HG03571 (cell line): ENCODE results near the gene LSAMP.

Experiments
- ATAC-seq: cut with Tn5 transposase; IDR thresholded peaks from one replicate; pipeline ENCODE4 v1.9.1; 2021; ENCODE audit not compliant: unreplicated experiment

LSAMP gene

DNA sequence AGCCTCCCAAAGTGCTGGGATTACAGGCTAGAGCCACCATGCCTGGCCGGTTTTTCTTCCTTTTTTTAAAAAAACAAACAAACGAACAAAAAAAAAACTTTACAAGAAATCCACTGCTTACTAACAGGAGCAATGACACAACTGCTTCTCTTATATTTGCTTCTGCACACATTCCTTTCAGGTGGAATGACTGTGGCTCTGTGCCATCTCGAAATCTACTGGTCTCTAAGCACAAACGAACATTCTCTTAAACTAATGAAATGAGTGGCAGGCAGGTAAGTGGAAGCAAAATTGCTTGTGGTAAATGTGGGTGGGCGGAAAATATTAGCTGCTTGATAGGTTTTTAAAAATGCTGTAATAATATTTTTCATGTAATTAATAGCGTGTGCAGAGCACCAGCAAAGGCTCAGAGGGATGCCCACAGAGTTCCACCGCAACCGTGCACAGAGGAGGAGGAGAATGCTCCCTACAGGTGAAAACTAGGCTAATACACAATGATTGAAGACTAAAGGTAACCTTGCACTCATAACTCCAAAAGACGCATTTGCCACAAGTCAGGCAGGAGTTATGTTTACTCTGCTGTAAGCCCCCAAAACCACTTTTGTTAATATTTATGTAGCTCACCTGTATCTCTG, 77.4 kb downstream of the LSAMP start:
- ATAC-seq = no peak

DNA sequence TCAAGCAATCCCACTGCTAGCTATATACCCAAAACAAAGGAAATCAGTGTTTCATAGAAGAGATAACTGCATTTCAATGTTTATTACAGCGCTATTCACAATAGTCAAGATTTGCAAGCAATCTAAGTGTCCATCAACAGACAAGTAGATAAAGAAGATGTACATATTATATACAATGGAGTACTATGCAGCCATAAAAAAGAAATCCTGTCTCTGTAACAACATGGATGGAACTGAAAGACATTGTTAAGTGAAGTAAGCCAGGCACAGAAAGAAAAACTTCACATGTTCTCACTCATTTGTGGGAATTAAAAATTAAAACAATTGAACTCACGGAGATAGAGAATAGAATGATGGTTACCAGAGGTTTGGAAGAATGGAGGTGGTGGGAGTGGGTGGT, 89.2 kb downstream of the LSAMP start:
- ATAC-seq = no peak

DNA sequence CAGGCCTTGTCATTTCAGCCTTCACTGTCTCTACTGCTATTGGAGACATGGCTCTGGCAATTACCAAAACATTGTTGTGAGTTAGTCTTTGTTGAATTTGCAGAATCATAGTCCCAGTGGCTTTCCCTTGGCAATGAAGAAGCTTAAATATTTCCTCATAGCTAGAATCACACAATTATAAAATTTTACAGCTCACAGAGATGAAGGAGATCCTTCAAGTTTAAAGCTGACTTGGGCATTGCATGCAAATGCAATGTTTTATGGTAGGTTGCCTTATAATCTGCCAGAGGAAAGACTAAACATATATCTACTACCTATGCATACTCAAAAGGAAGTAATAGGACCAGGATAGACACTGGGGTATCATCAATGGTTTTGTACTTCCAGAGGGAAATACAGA, 90.9 kb downstream of the LSAMP start:
- no peak for ATAC-seq

DNA sequence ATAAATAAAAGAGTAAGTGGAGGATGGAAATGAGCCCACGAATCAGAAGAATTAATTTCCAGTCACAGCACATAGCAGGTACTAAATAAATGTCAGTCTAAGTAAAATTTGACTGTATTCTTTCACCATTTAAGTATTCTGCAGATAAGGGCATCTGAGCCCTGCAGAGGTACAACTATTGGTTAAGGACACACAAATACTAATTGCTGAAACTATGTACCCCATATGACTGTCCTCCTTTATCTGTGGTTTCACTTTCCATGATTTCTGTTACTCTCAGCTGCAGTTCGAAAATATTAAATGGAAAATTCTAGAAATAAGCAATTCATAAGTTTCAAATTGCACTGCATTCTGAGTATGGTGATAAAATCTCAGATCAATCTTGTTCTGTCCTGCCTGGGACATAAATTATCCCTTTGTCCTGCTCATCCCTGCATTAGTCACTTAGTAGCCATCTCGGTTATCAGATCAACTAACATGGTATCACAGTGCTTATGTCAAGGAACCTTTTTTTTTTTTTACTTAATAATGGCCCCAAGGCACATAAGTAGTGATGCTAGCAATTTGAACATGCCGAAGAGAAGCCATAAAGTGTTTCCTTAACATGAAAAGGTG, 95.1 kb downstream of the LSAMP start:
- ATAC-seq = no peak

GRCh38 chr3:116348216-116348615, 97.1 kb downstream of the LSAMP start:
- no peak for ATAC-seq

GRCh38 chr3:116342499-116342898, 102.8 kb downstream of the LSAMP start:
- no peak for ATAC-seq

DNA sequence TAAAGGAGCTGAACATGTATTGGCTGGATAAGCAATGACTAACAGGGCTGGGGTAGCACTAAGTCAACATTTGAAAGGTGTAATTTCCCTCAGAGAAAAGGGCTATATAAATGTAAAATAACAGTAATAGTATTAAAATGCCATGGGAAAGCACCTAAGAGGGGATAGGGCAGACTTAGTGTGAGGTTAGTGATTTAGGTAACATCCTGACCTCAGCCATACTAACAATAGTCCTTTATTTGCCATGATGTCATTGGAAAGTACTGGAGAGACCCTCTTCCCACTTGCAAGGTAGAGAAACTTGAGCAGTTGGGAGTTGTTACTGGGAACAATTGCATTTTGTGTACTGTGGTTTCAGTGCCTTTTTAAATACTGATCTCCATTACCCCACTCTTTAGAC, 103.4 kb downstream of the LSAMP start:
- no peak for ATAC-seq

GRCh38 chr3:116341381-116341780, 103.9 kb downstream of the LSAMP start:
- no peak for ATAC-seq

DNA sequence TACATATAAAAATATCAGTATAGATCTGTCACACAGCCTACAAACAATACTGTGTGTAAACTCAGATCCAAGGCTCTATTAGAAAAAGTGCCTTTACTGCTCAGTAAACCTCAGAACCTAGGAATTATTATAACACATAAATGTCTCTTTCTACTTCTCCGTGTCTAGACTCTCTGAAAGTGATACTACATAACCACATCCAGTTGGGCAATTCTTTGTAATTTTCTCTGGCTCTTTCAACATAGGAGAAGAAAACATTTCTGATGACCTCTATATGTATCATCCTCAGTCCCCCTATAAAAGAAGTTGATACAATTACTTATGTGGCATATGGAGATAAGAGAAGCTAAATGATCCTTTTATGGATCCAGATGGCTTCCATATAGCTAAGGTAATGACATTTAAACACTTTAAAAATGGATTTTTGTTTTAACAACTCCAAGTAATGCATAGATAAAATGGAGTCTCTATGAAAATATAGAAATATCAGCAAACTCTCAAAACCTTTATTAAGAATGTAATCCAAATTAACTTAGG, 104.5 kb downstream of the LSAMP start:
- no peak for ATAC-seq

DNA sequence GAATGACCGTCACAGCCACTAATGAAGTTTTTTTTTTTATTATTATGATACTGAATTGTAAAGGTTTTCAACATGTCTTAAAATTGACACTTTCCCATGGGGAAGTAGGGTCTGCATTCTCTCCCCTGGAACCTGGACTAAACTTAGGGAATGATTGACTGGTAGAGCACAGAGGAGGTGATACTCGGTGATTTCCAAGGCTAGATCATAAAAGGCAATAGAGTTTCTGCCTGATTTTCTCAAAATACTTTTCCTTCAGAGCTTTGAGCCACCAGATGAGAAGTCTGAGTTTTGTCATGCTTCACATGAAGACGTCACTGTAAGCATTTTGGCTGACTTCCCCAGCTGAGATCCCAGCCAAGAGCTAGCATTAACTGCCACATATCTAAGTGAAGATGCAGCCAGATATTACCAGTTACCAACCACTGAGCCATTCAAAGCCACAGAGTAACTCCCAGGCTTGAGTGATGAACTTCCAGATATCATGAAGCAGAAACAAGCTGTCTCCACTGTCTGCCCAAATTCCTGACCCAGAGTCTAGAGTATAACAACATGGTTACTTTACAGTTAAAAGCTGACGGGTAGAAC, 105.8 kb downstream of the LSAMP start:
- no peak for ATAC-seq

DNA sequence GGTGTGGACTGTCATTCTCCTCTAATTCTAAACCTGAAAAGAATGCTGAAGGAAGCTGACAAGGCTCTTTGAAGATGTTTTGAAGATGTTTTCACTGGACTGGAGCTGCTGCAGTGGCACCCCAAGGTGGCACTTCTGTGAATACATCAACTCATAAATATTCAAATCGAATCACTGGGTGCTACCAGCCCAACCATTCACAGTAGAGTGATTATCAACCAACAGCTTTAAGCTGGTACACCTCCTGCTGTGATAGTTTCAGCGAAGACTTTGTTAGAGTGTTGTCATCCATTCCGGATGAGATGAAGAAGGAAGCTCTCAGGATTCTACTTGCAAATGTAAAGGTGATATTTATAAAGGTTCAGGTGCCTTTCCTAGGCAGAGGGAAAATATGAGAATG, 106.6 kb downstream of the LSAMP start:
- ATAC-seq = no peak

GRCh38 chr3:116337229-116337628, 108.1 kb downstream of the LSAMP start:
- no peak for ATAC-seq

GRCh38 chr3:116331380-116331779, 113.9 kb downstream of the LSAMP start:
- no peak for ATAC-seq

GRCh38 chr3:116322750-116323375, 122.4 kb downstream of the LSAMP start:
- no peak for ATAC-seq

GRCh38 chr3:116318370-116318769, 126.9 kb downstream of the LSAMP start:
- ATAC-seq = no peak

DNA sequence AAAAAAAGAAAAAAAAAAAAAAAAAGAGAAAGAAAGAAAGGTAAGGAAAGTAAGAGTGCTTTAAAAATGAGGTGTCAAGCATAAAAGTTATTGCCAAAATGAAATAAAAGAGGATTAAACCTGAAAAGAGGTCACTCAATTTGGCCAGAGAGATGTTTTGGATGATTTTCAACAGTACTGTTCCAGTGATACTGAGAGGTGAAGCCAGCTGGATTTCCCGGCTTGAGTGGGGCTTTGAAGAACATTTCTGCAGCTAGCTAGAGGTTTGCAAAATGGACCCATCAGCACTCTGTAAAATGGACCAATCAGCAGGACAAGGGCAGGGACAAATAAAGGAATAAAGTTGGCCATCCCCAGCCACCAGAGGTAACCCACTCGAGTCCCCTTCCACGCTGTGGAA, 128.5 kb downstream of the LSAMP start:
- ATAC-seq = no peak

GRCh38 chr3:116314476-116314875, 130.8 kb downstream of the LSAMP start:
- ATAC-seq = no peak

- ATAC-seq = no peak
These were observed 138.6 kb downstream of the LSAMP start for GRCh38 chr3:116306720-116307119.

DNA sequence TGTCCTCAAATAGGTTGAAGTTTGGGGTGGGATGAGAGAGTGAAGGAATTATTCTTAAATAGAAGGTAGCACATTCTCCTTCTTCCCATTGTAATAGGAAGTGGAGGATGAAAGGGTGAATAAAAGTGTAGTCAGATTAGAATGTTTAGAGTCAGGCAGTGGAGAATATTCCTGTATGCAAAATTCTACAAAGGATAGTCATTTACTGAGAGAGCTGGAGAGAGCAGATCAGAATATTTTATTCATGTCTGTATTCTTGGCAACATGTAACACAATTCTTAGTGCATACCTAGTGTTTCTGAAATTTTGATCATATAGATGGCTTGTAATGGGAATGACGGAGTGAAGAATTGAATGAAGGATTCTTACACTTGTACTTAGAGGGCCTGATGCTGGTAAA, 139.1 kb downstream of the LSAMP start:
- no peak for ATAC-seq

GRCh38 chr3:116302087-116302747, 143.1 kb downstream of the LSAMP start:
- ATAC-seq = no peak

GRCh38 chr3:116301422-116301821, 143.9 kb downstream of the LSAMP start:
- ATAC-seq = no peak
